NCI-H2196 (cell line): ENCODE results near the gene RAMACL.

Experiments used
- DNase-seq: peaks from one replicate; lab custom pipeline; 2025; ENCODE audit not compliant: unreplicated experiment; lab: John Stamatoyannopoulos, UW

The RAMACL gene

DNA sequence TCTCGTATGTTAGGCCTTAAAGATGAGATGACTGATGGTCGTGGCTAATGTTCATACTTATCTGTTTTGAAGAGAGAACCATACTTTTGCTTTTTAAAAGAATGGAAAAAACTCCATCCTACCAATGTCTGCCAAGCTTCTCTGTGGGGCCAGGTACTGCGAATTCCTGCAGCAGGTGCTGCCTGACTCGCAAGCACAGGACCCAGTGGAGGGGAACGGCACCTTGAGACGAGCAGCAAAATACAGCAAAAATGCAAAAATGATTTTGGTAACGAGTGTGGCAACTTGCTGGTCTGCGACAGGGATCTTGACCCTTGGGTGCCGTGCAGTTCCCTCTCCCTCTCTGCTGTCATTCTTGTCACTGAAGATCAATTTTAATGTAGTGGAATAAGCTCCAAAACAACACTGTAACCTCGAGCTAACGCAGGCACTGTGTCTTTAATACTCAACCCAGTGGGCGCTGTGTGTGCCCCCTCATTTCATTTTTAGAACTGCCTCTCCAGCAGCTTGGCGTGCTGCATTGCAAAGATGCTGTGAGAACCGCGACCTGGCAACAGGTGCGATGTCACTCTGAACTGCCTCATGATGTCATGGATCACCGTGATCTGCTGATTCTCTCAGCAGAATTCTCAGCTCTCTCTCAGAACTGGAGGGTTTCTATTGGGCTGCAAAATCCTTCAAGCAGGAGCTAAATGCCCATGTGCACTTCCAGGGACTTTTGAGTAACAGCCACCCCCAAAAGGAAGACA is 51.6 kb downstream of the RAMACL start:
- DNase-seq: no peak

- no peak for DNase-seq
These were observed 53.2 kb downstream of the RAMACL start for GRCh38 chr6:166533205-166533824.
